ENCODE measurements around the gene ACTA1.
"Not testable (repeated sequence)": the region's sequence is repeated elsewhere in the genome, so short reads cannot be mapped to it uniquely, and the experiment has no call there.

The ACTA1 gene

DNA sequence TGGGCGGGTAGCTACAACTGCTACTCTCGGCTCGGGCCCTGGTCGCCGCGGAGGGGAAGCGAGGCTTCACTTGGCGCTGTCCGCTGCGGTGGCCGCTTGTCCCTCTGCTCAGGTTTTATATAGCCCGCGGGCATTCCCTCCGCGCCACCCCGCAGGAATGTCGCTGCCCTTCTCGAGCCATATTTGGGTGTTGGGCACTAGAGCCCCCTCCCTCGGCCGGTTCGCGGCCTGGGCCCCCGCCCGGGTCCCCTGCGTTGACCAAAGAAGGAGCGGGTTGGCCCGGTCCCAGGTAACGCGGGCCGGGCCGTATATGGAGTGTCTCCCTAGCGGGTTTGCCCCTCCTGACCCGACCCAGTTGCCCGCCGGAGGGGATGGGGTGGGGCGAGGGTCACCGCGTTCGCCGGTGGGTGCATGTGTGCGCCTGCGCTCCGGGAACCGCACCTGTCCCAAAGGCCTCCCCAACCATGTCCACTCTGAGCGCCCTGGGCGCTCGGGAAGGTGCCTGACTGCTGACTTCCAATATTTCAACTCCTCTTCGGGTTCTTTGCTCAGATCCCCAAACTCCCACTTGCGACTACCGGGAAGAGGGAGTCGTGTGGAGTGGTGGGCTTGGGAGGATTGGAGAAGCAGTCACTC, at the start of gene ACTA1:
ACTA1 (minus strand) TSS at position 90 of the 636 bp plus-strand sequence. CDS start 979 bp downstream, outside the sequence.
- no peak for DNase-seq

- DNase-seq = no peak
These were observed 48.6 kb upstream of the ACTA1 start for GRCh38 chr1:229482511-229482910.

GRCh38 chr1:229480495-229480894, 46.6 kb upstream of the ACTA1 start:
- DNase-seq = no peak

DNA sequence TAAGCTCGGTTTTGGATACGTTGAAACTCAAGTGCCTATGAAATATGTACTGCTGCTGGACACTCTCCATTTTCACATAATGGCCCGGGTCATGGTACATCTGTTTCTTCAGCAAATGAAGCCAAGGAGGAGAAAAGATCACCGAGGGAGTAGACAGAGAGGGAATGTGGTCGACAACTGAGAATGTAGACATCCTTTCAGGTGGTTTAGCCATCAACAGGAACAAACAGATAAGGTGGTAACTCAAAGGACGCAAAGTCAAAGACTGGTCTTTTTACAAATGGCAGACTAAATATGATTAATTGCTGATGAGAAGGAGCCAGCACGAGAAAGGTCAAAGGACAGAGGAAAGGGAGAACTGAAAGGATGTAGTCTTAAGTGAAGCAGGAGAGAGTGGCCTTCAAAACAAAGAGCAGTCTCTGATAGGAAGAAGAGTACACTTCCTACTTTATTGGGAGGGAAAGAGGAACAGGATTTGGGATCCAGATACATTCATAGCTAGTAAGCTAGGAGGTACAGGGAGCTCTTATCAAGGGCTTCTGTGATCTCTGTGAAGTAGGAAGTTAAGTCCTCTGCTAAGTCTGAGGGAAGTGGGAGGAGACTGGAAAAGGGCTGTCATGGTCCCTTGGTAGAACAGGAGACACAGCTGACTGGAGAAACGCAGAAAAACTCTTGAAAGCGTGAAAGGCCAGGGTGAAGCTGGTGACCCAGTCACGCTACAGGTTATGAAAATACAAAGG, 45.9 kb upstream of the ACTA1 start:
- DNase-seq = no peak

DNA sequence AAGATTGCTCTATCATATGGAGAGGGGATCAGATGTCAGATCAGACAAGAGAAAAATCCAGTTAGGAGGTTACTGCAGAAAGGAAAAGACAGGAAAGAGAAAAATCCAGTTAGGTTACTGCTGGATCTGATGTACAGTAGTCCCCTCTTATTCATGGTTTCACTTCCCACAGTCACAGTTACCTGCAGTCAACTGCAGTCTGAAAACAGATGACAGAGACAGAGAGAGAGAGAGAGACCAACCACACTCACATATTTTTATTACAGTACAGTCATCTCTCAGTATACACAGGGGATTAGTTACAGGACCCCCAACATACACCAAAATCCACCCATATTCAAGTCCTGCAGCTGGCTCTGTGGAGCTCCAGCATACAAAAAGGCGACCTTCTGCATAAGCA, 45.0 kb upstream of the ACTA1 start:
- DNase-seq = no peak

DNA sequence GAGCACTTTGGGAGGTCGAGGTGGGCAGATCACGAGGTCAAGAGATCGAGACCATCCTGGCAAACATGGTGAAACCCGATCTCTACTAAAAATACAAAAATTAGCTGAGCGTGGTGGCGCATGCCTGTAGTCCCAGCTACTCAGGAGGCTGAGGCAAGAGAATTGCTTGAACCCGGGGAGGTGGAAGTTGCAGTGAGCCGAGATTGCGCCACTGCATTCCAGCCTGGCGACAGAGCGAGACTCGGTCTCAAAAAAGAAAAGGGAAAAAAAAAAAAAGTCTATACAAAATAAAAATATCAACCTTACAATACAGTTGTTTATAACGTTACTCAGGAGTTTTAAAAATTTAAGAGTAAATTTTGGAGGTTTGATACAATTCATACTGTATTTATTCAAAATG, 42.0 kb upstream of the ACTA1 start:
- not testable (repeated sequence) for DNase-seq

DNA sequence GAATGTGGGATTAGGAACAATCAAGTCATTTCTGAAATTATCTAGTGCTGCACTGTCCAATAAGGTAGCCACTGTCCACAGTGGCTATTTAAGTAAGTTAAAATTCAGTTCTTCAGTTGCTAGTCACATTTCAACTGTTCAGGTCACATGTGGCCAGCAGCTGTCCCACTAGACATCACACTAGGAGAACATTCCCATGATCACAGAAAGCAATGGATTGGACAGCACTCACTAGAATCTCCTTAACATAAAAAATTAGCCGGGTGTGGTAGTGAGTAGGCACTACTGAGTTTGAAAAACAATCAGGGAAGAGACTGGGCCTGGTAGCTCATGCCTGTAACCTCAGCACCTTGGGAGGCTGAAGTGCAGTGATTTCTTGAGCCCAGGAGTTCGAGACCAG, 40.6 kb upstream of the ACTA1 start:
- DNase-seq = no peak

DNA sequence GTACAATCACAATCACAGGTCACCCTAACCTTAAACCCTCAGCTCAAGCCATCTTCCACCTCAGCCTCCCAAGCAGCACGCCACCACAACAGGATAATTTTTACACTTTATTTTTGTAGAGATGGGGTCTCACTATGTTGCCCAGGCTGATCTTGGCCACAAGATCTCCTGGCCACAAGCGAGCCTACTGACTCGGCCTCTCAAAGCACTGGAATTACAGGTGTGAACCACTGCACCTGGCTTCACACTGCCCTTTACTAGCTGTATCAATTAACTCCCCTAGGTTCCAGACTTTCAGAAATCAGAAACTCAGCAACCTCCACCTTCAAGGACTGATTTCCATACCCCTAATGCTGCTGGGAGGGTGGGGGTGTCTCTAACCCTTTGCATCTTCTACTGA, 37.3 kb upstream of the ACTA1 start:
- no peak for DNase-seq

DNA sequence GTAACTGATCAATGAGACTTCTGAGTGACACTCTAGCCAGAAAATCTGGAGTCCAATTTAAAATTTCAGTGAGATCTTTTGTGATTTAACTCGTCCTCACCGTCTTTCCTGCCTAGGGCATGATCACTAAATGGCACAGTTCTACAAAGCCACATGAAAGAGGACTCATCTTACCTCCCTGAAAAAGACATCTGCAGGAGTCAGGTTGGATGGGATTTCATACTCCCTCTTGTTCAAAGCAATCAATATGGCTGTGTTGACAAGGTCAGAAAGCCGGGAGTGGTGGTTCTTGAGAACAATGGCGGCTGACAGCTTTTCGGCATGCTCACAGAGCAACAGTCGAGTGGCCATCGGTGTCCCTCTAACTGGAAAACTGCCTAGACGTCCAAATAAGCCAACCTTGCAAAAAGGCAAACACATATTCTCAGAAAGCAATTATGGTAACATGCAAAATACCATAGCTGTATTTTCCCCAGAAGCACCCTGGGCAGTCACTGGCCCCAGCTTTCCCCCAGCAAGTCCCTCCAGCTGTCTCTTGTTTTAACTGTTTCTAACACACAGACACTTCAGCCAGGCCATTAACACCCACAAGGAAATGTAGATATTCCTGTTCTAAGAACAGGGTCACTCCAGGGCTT, 36.6 kb upstream of the ACTA1 start:
- DNase-seq = no peak

GRCh38 chr1:229466887-229467286, 33.0 kb upstream of the ACTA1 start:
- DNase-seq = no peak

GRCh38 chr1:229464672-229465071, 30.8 kb upstream of the ACTA1 start:
- no peak for DNase-seq

DNA sequence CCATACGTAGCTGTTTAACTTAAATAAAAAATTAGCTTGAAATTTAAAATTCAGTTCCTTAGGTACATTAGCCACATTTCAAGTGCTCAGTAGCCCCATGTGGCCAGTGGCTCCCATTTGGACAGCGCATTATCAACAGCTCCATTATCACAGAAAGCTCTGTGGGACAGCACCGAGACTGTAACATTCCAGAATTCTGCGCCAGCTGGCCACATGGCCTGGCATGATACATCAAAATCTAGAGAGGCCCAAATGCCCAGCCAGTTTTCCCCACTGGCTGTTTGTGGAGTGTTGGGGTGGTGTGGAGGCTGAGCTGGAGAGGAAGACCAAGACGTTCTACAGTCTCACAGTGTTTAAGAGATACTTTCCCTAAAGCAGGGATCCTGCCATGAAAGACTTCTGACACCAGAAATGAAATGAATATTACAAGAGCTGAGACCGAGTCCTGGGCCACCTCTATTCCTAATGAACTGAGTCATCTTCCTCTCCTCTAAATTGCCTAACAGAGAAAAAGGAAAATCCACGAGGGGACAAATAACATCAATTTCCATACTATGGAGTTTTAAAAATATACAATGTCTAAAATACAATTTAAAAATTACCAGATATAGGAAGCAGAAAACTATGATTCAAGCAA, 27.3 kb upstream of the ACTA1 start:
- no peak for DNase-seq

GRCh38 chr1:229459815-229460214, 25.9 kb upstream of the ACTA1 start:
- no peak for DNase-seq

DNA sequence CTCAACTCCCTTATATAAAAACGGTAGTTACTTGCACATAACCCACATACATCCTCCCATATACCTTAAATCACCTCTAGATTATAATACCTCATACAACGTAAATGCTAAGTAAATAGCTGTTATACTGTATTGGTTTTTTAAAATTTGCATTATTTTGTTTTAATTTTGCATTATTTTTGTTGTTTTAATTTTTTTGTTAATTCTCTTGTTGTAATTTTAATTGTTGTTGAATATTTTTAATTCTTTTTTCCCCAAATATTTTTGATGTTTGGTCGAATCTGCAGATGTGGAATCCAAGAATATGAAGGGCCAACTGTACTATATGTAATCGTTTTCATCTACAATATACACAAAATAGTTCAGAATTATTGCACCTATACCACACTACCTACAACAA, 23.5 kb upstream of the ACTA1 start:
- DNase-seq = no peak

DNA sequence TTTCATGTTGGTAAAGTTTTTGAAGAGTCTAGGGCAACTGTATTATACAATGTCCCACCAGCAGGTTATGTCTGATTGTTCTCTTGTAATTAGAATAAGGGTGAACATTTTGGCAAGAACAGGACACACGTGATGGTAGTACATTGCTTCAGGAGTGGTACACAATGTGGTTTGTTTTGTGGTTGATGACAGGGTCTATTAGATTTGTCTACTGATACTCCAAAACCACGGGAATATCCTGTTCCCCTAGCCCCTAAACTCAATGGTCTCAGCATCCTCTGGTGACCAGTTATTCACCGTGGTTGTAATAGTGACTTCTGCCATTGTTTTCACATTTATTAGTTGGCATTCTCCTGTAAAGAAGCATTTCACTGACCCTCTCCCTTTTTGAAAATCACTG, 22.1 kb upstream of the ACTA1 start:
- no peak for DNase-seq

GRCh38 chr1:229454056-229454455, 20.2 kb upstream of the ACTA1 start:
- no peak for DNase-seq

DNA sequence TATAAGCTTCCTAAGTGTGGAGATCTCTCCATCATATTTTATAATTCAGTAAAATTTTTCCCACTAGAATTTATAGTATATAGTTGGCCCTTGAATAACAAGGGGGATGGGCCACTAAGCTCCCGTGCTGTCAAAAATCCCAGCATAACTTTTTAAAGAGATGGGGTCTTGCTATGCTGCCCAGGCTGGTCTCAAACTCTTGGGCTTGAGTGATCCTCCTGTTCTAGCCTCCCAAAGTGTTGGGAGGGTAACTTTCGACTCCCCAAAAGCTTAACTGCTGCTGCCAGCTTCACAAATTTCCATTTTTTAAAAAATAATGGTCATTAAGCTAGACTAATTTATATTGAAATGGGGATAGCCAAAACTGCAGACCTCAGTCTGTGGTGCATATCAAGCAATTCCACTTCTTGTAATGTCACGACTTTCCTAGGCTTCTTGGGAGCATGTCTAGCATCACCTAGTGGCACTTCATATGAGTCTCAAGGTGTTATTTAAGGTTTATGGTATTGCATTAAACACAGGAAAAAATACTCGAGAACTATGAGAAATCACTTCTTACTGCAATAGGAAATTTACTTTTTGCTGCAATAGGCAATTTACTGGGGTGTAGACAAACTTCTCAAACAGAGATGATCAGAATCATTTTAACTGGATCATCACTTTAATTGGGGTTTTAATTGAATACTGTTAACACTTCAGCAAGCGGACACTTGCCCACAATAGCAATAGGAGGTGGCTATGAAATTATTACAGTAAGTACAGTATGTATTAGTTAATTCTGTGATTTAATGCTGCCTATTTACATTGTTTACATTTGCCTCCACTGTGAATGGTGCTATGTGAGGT, 19.3 kb upstream of the ACTA1 start:
- DNase-seq = no peak

DNA sequence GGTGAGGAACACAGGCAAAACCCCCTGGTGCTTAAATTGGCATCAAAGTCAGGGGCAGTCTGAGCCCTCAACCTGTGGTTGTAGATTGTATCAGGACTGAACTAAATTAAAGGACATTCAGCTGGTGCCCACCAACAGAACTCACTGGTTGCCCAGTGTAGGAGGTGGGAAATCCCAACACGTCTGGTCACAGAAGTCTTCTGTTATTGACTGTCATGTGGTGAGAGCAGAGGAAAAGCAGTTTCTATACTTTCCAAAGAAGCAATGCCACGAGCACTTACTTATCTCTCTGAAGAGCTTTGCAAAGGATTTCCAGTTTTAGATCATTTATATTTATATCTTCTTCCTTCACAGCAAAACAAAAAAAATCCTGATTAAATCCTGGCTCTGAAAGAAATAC, 15.0 kb upstream of the ACTA1 start:
- DNase-seq = no peak

GRCh38 chr1:229448354-229448753, 14.5 kb upstream of the ACTA1 start:
- no peak for DNase-seq

GRCh38 chr1:229447809-229448252, 13.9 kb upstream of the ACTA1 start:
- DNase-seq = no peak

DNA sequence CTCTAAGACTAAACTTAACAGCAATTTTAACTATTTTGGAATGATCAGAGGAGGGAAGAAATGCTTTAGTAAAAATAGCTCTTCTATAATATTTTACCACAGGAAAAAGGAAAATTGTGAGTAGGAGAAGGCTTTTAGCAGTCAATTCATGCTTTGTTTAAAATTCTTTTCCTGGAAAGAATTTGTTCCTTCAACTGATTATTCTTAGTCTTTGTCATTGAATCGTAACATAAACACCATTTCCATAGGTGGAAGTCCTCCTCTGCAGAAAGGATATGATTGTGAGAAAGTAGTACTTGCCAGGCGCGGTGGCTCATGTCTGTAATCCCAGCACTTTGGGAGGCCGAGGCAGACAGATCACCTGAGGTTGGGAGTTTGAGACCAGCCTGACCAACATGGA, 11.9 kb upstream of the ACTA1 start:
- no peak for DNase-seq

DNA sequence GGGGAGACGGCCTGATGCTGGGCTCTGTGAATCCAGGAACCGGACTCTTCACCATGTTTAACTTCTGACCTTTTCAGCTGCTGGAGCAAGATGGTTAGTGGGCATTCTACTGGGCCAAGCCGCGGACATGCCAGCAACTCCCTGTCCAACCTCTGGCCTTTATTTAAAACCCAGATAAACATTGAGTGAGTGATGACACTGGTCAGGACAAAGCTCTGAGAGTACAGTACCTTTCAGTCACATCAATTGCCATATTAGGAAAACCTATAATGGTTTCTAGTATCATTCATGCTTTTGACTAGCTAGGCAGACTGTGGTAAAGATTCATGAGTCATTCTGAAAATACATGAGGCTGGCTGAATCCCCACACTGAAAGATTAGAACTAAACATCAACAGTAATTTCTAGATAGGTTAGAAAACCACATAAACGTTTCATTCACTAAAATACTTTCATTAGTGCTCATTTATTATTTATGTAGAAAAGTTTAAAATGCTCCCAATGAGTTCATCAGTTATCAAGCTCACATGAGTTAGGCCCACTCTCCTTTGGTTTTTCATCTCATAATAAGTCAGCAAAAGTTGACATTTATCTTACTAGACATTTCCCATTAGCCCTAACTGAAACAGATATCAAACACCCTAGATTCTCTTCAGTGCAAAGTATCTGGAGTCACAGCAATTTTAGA, 7.1 kb upstream of the ACTA1 start:
- no peak for DNase-seq

Data from NCI-H510A (cell line).